ENCODE data around the gene IL2RA.

The IL2RA gene

DNA sequence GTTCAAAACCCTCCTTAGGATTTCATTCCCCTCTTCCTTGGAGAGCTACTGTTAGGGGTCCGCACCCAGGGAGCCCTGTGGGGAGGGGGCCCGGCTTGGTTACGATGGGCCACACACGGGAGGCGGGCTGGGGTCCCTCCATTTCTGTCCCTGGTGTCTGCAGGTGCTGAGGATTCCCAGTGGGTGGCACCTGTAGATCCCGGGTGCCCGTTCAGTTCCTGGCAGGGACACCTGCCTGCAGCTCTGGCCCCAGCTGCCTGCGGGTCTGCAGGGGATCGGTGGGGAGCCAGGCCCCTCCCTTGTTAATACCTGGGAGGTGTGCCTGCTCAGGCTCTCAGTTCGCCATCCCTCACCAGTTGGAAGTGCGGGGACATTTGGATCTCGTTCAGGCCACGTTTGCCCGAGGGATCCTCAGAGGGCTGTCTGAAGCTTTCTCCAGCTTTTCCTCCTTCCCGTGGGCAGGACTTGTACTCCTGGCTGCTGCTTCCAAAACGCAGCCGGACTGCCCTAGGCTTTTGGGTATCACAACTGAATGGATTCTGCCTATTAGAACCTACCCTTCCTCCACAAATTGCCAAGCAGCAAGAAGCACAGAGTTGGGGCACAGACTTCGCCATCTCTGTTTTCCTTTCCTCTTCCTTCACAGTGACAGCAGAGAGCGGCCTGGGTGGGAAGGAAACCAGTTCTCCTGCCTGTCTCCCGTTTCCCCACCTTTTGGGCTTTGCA is 62.6 kb downstream of the IL2RA start:
- Histone ChIP-seq H3K79me2 (ENCODE audit: insufficient read depth, low read length) (no peaks in the 10 kb centered on the region), H3K27ac (ENCODE audit: low read depth, low read length) (no peak overlapping the region), H3K9me2 (replicated peaks; ENCODE audit: insufficient read depth, low read length) (no peaks in the 10 kb centered on the region), H4K20me1 (ENCODE audit: low read depth, low read length) (no peaks in the 10 kb centered on the region), H3F3A (ENCODE audit: insufficient read depth) (no peaks in the 10 kb centered on the region), H2AFZ (ENCODE audit: low read depth, low read length, severe bottlenecking) (no peak overlapping the region), H3K27me3 (ENCODE audit: low read length) (no peaks in the 10 kb centered on the region), H3K4me2 (ENCODE audit: low read depth, low read length, poor library complexity, severe bottlenecking) (no peak overlapping the region), H3K9me3 (ENCODE audit: insufficient read depth, low read length) (no peaks in the 10 kb centered on the region), H3K9ac (ENCODE audit: low read length) (no peak overlapping the region), H3K4me3 (ENCODE audit: insufficient read depth, low read length, poor library complexity, severe bottlenecking) (no peak overlapping the region), H3K36me3 (ENCODE audit: low read length) (no peaks in the 10 kb centered on the region)
- TF ChIP-seq, protein P1, sequence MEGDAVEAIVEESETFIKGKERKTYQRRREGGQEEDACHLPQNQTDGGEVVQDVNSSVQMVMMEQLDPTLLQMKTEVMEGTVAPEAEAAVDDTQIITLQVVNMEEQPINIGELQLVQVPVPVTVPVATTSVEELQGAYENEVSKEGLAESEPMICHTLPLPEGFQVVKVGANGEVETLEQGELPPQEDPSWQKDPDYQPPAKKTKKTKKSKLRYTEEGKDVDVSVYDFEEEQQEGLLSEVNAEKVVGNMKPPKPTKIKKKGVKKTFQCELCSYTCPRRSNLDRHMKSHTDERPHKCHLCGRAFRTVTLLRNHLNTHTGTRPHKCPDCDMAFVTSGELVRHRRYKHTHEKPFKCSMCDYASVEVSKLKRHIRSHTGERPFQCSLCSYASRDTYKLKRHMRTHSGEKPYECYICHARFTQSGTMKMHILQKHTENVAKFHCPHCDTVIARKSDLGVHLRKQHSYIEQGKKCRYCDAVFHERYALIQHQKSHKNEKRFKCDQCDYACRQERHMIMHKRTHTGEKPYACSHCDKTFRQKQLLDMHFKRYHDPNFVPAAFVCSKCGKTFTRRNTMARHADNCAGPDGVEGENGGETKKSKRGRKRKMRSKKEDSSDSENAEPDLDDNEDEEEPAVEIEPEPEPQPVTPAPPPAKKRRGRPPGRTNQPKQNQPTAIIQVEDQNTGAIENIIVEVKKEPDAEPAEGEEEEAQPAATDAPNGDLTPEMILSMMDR (IDR thresholded peaks at IDR 0.05; ENCODE audit: insufficient read depth, low read length, poor library complexity, severe bottlenecking) = no peak
- no peak for TF ChIP-seq EZH2phosphoT487 (conservative IDR thresholded peaks at IDR 0.05; ENCODE audit: low read length)

DNA sequence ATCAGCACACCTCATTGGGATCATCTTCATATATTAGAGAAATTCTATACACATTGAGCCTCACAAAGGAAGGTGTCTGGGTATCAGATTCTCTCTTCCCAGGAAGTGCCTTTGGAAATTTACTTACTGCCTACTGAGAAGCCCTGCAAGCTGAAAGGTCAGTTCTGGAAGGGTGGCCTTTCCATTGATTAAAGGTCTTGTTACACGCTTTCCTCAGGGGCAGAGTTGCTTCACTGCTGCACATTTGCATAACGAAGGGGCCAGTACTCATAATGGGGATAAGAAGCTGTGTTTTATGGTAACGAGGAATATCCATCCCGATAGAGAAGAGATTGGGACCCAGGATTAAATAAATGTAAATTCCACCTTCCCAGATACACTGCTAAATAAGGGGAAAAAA is 65.5 kb downstream of the IL2RA start:
- no peak for TF ChIP-seq EZH2phosphoT487 (conservative IDR thresholded peaks at IDR 0.05; ENCODE audit: low read length)
- TF ChIP-seq, protein P1 (IDR thresholded peaks at IDR 0.05; ENCODE audit: insufficient read depth, low read length, poor library complexity, severe bottlenecking) = no peak
- no peaks in the 10 kb centered on the region for H3K27me3 ChIP-seq (ENCODE audit: low read length)
- H3F3A ChIP-seq (ENCODE audit: insufficient read depth) = no peaks in the 10 kb centered on the region
- no peaks in the 10 kb centered on the region for H3K79me2 ChIP-seq (ENCODE audit: insufficient read depth, low read length)
- H3K9me2 ChIP-seq (replicated peaks; ENCODE audit: insufficient read depth, low read length) = no peaks in the 10 kb centered on the region
- peaks cover 6% of the 10 kb centered on the region; the same call in 1 of the 2 replicates for H3K9me3 ChIP-seq (ENCODE audit: insufficient read depth, low read length)
- no peak overlapping the region for H2AFZ ChIP-seq (ENCODE audit: low read depth, low read length, severe bottlenecking)
- H3K4me3 ChIP-seq (ENCODE audit: insufficient read depth, low read length, poor library complexity, severe bottlenecking) = no peak overlapping the region
- H3K27ac ChIP-seq (ENCODE audit: low read depth, low read length) = no peak overlapping the region
- no peak overlapping the region for H3K4me2 ChIP-seq (ENCODE audit: low read depth, low read length, poor library complexity, severe bottlenecking)
- no peaks in the 10 kb centered on the region for H3K36me3 ChIP-seq (ENCODE audit: low read length)
- H3K9ac ChIP-seq (ENCODE audit: low read length) = no peak overlapping the region
- no peaks in the 10 kb centered on the region for H4K20me1 ChIP-seq (ENCODE audit: low read depth, low read length)

DNA sequence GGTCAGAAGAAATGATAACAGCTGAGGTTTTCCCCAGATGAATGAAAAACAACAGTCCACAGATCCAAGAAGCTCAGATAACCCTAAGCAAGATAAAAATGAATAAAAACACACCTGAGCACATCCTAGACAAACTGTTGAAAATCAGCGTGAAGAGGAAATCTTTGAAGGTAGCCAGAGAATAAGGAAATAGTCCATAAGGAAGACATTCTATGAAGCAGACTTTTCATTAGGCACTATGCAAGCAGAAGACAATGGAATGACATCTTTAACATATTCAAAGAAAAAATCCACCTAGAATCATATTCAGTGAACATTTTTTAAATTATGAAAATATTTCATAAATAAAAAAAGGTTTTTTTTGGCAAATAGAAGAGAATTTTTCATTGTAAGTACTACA is 69.8 kb downstream of the IL2RA start:
- no peak overlapping the region for H2AFZ ChIP-seq (ENCODE audit: low read depth, low read length, severe bottlenecking)
- no peaks in the 10 kb centered on the region for H3F3A ChIP-seq (ENCODE audit: insufficient read depth)
- H3K9me3 ChIP-seq (ENCODE audit: insufficient read depth, low read length) = peaks cover 11% of the 10 kb centered on the region
- no peaks in the 10 kb centered on the region for H3K36me3 ChIP-seq (ENCODE audit: low read length)
- no peaks in the 10 kb centered on the region for H4K20me1 ChIP-seq (ENCODE audit: low read depth, low read length)
- no peaks in the 10 kb centered on the region for H3K79me2 ChIP-seq (ENCODE audit: insufficient read depth, low read length)
- no peak overlapping the region for H3K27ac ChIP-seq (ENCODE audit: low read depth, low read length)
- no peak overlapping the region for H3K4me3 ChIP-seq (ENCODE audit: insufficient read depth, low read length, poor library complexity, severe bottlenecking)
- TF ChIP-seq EZH2phosphoT487 (conservative IDR thresholded peaks at IDR 0.05; ENCODE audit: low read length) = no peak
- TF ChIP-seq, protein P1 (IDR thresholded peaks at IDR 0.05; ENCODE audit: insufficient read depth, low read length, poor library complexity, severe bottlenecking) = no peak
- no peak overlapping the region for H3K9ac ChIP-seq (ENCODE audit: low read length)
- no peak overlapping the region for H3K4me2 ChIP-seq (ENCODE audit: low read depth, low read length, poor library complexity, severe bottlenecking)
- no peaks in the 10 kb centered on the region for H3K9me2 ChIP-seq (replicated peaks; ENCODE audit: insufficient read depth, low read length)
- no peaks in the 10 kb centered on the region for H3K27me3 ChIP-seq (ENCODE audit: low read length)
